ENCODE results near the gene CBARP. TPM values are rescaled to one million over a fixed set of nuclear protein-coding genes. Genes with fewer than 3 reads are reported as not detected.

CBARP gene
- polyA plus RNA-seq, 1 donor from 2014 or later = 18.2 TPM

- Histone ChIP-seq H3K27me3 (ENCODE audit: insufficient read depth, low read depth, low read length) (no peaks in the 10 kb centered on the region), H3K27ac (ENCODE audit: low read length) (peak overlapping the region; percentile 94), H3K9me2 (ENCODE audit: insufficient read depth, low read length) (no peaks in the 10 kb centered on the region), H3K79me2 (replicated peaks; ENCODE audit: insufficient read depth, low read length) (peaks cover 13% of the 10 kb centered on the region), H3K9me3 (ENCODE audit: low read length) (no peaks in the 10 kb centered on the region), H3K4me2 (ENCODE audit: low read length) (peak overlapping the region; percentile 82), H3K36me3 (ENCODE audit: insufficient read depth, low read length) (no peaks in the 10 kb centered on the region), H2AFZ (ENCODE audit: low read depth, low read length) (no peak overlapping the region), H3K4me3 (ENCODE audit: low read length) (peak overlapping the region; percentile 69), H3K9ac (ENCODE audit: low read length) (peak overlapping the region; percentile 92), H4K20me1 (ENCODE audit: insufficient read depth) (no peaks in the 10 kb centered on the region), H3F3A (ENCODE audit: insufficient read depth, low read length, poor library complexity, severe bottlenecking) (peaks cover 4% of the 10 kb centered on the region)
- no peak for TF ChIP-seq SMC3 (conservative IDR thresholded peaks at IDR 0.05; ENCODE audit: poor library complexity)
- no peak for TF ChIP-seq TAF1 (IDR thresholded peaks at IDR 0.05; ENCODE audit: low read depth)
- no peak for TF ChIP-seq RAD21 (conservative IDR thresholded peaks at IDR 0.05)
- no peak for TF ChIP-seq CTCF (IDR thresholded peaks at IDR 0.05; ENCODE audit: poor library complexity, severe bottlenecking)
- TF ChIP-seq MXI1 (conservative IDR thresholded peaks at IDR 0.05; ENCODE audit: poor library complexity, severe bottlenecking) = no peak
- TF ChIP-seq POLR2AphosphoS5 (IDR thresholded peaks at IDR 0.05) = no peak
- no peak for TF ChIP-seq EP300 (conservative IDR thresholded peaks at IDR 0.05; ENCODE audit: poor library complexity, severe bottlenecking)
- TF ChIP-seq EZH2 (IDR thresholded peaks at IDR 0.05; ENCODE audit: borderline replicate concordance, insufficient read depth, low read length, poor library complexity, severe bottlenecking) = no peak
- TF ChIP-seq REST (IDR thresholded peaks at IDR 0.05; ENCODE audit: borderline replicate concordance) = no peak
These were observed 1.6 kb upstream of the CBARP start for GRCh38 chr19:1239420-1239795.

DNA sequence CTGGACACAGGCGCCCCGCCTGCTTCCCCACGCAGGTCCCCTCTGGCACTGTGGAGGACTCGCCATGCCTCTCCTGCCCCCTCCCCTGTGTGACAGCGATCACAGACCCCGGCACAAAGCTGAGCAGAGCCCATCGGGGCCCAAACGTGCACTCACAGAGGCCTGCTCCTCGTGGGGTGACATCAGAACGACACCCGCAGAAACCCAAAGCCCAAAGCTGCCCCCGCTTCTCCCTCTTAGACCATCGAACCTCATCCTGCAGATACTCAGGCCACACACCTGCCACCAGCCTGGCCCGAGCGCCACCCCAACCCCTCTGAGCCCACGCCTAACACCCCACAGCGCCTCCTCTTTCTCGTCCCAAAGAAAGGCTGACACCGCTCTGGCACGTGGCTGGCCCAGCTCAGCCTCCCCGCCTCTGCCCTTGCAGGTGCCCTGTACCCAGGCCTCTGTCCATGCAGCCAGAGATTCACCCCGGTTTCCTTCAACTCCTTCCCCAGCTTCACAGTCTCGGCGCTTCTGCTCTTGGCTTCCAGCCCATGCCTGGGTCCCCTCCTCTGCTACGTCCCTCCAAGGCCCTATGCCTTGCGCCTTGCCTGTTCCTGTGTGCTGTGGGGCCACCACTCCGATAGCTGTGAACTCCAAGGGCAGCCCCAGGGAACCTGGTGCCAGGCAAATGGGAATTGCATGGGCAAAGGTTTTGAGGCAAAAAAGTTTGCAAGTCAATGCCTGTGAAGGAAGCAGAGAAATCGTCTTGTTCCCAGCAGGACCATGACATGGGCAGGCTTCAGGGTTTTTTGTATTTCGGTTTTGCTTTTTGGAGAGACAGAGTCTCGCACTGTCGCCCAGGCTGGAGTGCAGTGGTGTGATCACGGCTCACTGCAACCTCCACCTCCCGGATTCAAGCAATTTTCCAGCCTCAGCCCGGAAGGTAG lies 831 bp upstream of the CBARP start:
- Histone ChIP-seq H3K4me2 (ENCODE audit: low read length) (no peak overlapping the region), H3K27me3 (ENCODE audit: insufficient read depth, low read depth, low read length) (no peaks in the 10 kb centered on the region), H3K27ac (ENCODE audit: low read length) (peak overlapping the region; percentile 94), H2AFZ (ENCODE audit: low read depth, low read length) (no peak overlapping the region), H3K9ac (ENCODE audit: low read length) (peak overlapping the region; percentile 93), H3F3A (ENCODE audit: insufficient read depth, low read length, poor library complexity, severe bottlenecking) (peaks cover 4% of the 10 kb centered on the region), H3K36me3 (ENCODE audit: insufficient read depth, low read length) (no peaks in the 10 kb centered on the region), H3K79me2 (replicated peaks; ENCODE audit: insufficient read depth, low read length) (peaks cover 13% of the 10 kb centered on the region), H3K9me3 (ENCODE audit: low read length) (no peaks in the 10 kb centered on the region), H4K20me1 (ENCODE audit: insufficient read depth) (no peaks in the 10 kb centered on the region), H3K9me2 (ENCODE audit: insufficient read depth, low read length) (no peaks in the 10 kb centered on the region), H3K4me3 (ENCODE audit: low read length) (peak overlapping the region; percentile 65)
- no peak for TF ChIP-seq SMC3 (conservative IDR thresholded peaks at IDR 0.05; ENCODE audit: poor library complexity)
- no peak for TF ChIP-seq TAF1 (IDR thresholded peaks at IDR 0.05; ENCODE audit: low read depth)
- no peak for TF ChIP-seq EP300 (conservative IDR thresholded peaks at IDR 0.05; ENCODE audit: poor library complexity, severe bottlenecking)
- TF ChIP-seq RAD21 (conservative IDR thresholded peaks at IDR 0.05) = no peak
- TF ChIP-seq MXI1 (conservative IDR thresholded peaks at IDR 0.05; ENCODE audit: poor library complexity, severe bottlenecking) = no peak
- TF ChIP-seq EZH2 (IDR thresholded peaks at IDR 0.05; ENCODE audit: borderline replicate concordance, insufficient read depth, low read length, poor library complexity, severe bottlenecking) = no peak
- no peak for TF ChIP-seq POLR2AphosphoS5 (IDR thresholded peaks at IDR 0.05)
- TF ChIP-seq CTCF (IDR thresholded peaks at IDR 0.05; ENCODE audit: poor library complexity, severe bottlenecking) = no peak
- no peak for TF ChIP-seq REST (IDR thresholded peaks at IDR 0.05; ENCODE audit: borderline replicate concordance)
